H9 (cell line): ENCODE results near the gene SH3BP1. TPM values are rescaled to one million over a fixed set of nuclear protein-coding genes. Genes with fewer than 3 reads are reported as not detected.

ENCODE experiments used
- DNase-seq: peaks from one replicate; pipeline ENCODE4 v3.0.0-alpha.2; 2017
- H2AFZ ChIP-seq: one replicate; pipeline ENCODE4 v1.6.1; 2013; ENCODE audit warnings: mild to moderate bottlenecking, low read length, control low read depth, moderate library complexity
- H2AK5ac ChIP-seq: 2 replicates; pipeline ENCODE4 v1.6.1; 2013; ENCODE audit warnings: low read length, control low read depth, mixed read lengths; ENCODE audit not compliant: insufficient read length
- H2BK120ac ChIP-seq: one replicate; pipeline ENCODE4 v1.6.1; 2013; ENCODE audit warnings: low read depth, mild to moderate bottlenecking, low read length, control low read depth, inconsistent platforms; ENCODE audit not compliant: poor library complexity, severe bottlenecking
- H2BK12ac ChIP-seq: 2 replicates; pipeline ENCODE4 v1.6.1; 2013; ENCODE audit warnings: low read length, control low read depth, mixed read lengths, low read depth; ENCODE audit not compliant: insufficient read length
- H2BK15ac ChIP-seq: 2 replicates; pipeline ENCODE4 v1.6.1; 2013; ENCODE audit warnings: low read depth, low read length, control low read depth
- H2BK20ac ChIP-seq: one replicate; pipeline ENCODE4 v1.6.1; 2013; ENCODE audit warnings: low read depth, mild to moderate bottlenecking, low read length, control low read depth, inconsistent platforms; ENCODE audit not compliant: poor library complexity, severe bottlenecking
- H2BK5ac ChIP-seq: 2 replicates; pipeline ENCODE4 v1.6.1; 2013; ENCODE audit warnings: low read length, control low read depth, mixed read lengths; ENCODE audit not compliant: insufficient read length
- H3K14ac ChIP-seq: 2 replicates; pipeline ENCODE4 v1.6.1; 2013; ENCODE audit warnings: low read length, control low read depth; ENCODE audit not compliant: insufficient read depth
- H3K18ac ChIP-seq: 2 replicates; pipeline ENCODE4 v1.6.1; 2013; ENCODE audit warnings: low read depth, mild to moderate bottlenecking, mixed read lengths, low read length, control low read depth; ENCODE audit not compliant: insufficient read length
- H3K23ac ChIP-seq: 2 replicates; pipeline ENCODE4 v1.6.1; 2013; ENCODE audit warnings: low read length, control low read depth, mixed read lengths, low read depth; ENCODE audit not compliant: insufficient read length
- H3K23me2 ChIP-seq: 2 replicates; pipeline ENCODE4 v1.6.1; 2013; ENCODE audit warnings: low read depth, mild to moderate bottlenecking, mixed read lengths, low read length, control low read depth; ENCODE audit not compliant: insufficient read length, poor library complexity, severe bottlenecking
- H3K27ac ChIP-seq: 2 replicates; pipeline ENCODE4 v1.5.1; 2013; ENCODE audit warnings: low read length, control low read depth, mixed read lengths, low read depth; ENCODE audit not compliant: insufficient read length
- H3K27me3 ChIP-seq: 2 replicates; pipeline ENCODE4 v1.6.1; 2013; ENCODE audit warnings: low read length, control low read depth, inconsistent platforms; ENCODE audit not compliant: insufficient read depth
- H3K4ac ChIP-seq: 2 replicates; pipeline ENCODE4 v1.6.1; 2013; ENCODE audit warnings: low read depth, mild to moderate bottlenecking, control low read depth, inconsistent platforms, low read length, moderate library complexity
- H3K4me1 ChIP-seq: 2 replicates; pipeline ENCODE4 v1.6.1; 2013; ENCODE audit warnings: low read length, control low read depth, inconsistent platforms; ENCODE audit not compliant: insufficient read depth
- H3K4me2 ChIP-seq: 2 replicates; pipeline ENCODE4 v1.6.1; 2013; ENCODE audit warnings: low read length, control low read depth, mixed read lengths; ENCODE audit not compliant: insufficient read length, insufficient read depth
- H3K56ac ChIP-seq: 2 replicates; pipeline ENCODE4 v1.6.1; 2013; ENCODE audit warnings: low read depth, mild to moderate bottlenecking, mixed read lengths, low read length, control low read depth; ENCODE audit not compliant: insufficient read length
- H3K79me1 ChIP-seq: 2 replicates; pipeline ENCODE4 v1.6.1; 2013; ENCODE audit warnings: low read depth, mild to moderate bottlenecking, moderate library complexity, low read length, control low read depth, inconsistent platforms; ENCODE audit not compliant: insufficient read depth, poor library complexity, severe bottlenecking
- H3K79me2 ChIP-seq: 2 replicates; pipeline ENCODE4 v1.6.1; 2013; ENCODE audit warnings: low read length, control low read depth, inconsistent platforms; ENCODE audit not compliant: insufficient read depth
- H3K9ac ChIP-seq: 2 replicates; pipeline ENCODE4 v1.6.1; 2013; ENCODE audit warnings: low read length, control low read depth, mixed read lengths; ENCODE audit not compliant: insufficient read length; ENCODE audit errors: extremely low read depth
- H3K9me3 ChIP-seq: one replicate; pipeline ENCODE4 v1.6.1; 2013; ENCODE audit warnings: low read depth, low read length, inconsistent platforms; ENCODE audit not compliant: control insufficient read depth
- H3T11ph ChIP-seq: one replicate; pipeline ENCODE4 v1.6.1; 2013; ENCODE audit warnings: mild to moderate bottlenecking, low read length, control low read depth, inconsistent platforms
- H4K20me1 ChIP-seq: one replicate; pipeline ENCODE4 v1.6.1; 2013; ENCODE audit not compliant: control insufficient read depth, insufficient read length, insufficient read depth
- H4K5ac ChIP-seq: 2 replicates; pipeline ENCODE4 v1.6.1; 2013; ENCODE audit warnings: low read depth, mild to moderate bottlenecking, mixed read lengths, low read length, control low read depth; ENCODE audit not compliant: insufficient read length
- H4K8ac ChIP-seq: replicated peaks from 2 replicates; pipeline ENCODE4 v1.6.1; 2013; ENCODE audit warnings: low read length, control low read depth, mixed read lengths, low read depth; ENCODE audit not compliant: insufficient read length
- H4K91ac ChIP-seq: 2 replicates; pipeline ENCODE4 v1.6.1; 2013; ENCODE audit warnings: low read depth, mild to moderate bottlenecking, moderate library complexity, mixed read lengths, low read length, control low read depth; ENCODE audit not compliant: insufficient read length
- H3K27ac Mint-ChIP-seq, 3 experiments: 2 replicates in 2 of 3; 3 replicates in 1 of 3; pipeline ENCODE4 v1.8.0; 2020 to 2021; ENCODE audit warnings: mixed read lengths in 3 of 3, mild to moderate bottlenecking in 1 of 3, moderate library complexity in 1 of 3
- H3K27me3 Mint-ChIP-seq: 2 replicates; pipeline ENCODE4 v1.8.0; 2021; ENCODE audit warnings: low read depth, mild to moderate bottlenecking, moderate library complexity, mixed read lengths
- H3K36me3 Mint-ChIP-seq, 3 experiments: 2 replicates in 2 of 3; 3 replicates in 1 of 3; pipeline ENCODE4 v1.8.0; 2020 to 2021; ENCODE audit warnings: low read depth in 3 of 3, mixed read lengths in 3 of 3; ENCODE audit not compliant: insufficient read depth in 1 of 3
- H3K4me1 Mint-ChIP-seq, 2 experiments: 2 replicates each; pipeline ENCODE4 v1.8.0; 2020; ENCODE audit warnings: mixed read lengths in 2 of 2
- H3K4me3 Mint-ChIP-seq, 2 experiments: 2 replicates in 1 of 2; 3 replicates in 1 of 2; pipeline ENCODE4 v1.8.0; 2020 to 2021; ENCODE audit warnings: mild to moderate bottlenecking in 2 of 2, mixed read lengths in 2 of 2, moderate library complexity in 1 of 2
- H3K9me3 Mint-ChIP-seq, 2 experiments: 2 replicates in 1 of 2; 3 replicates in 1 of 2; pipeline ENCODE4 v1.8.0; 2020; ENCODE audit warnings: mild to moderate bottlenecking in 2 of 2, mixed read lengths in 2 of 2, moderate library complexity in 1 of 2
- WGBS: extraction: QIAGEN DNeasy Blood & Tissue Kit; methylation state at CpG from one replicate; pipeline ENCODE4 v1.1.7; 2013; ENCODE audit warnings: missing lambda C conversion rate, low lambda C conversion rate, mixed read lengths; ENCODE audit not compliant: insufficient read length; ENCODE audit errors: extremely low coverage; 5-methylcytosine and 5-hydroxymethylcytosine counted together
- total RNA-seq: library from RNA; stranded (reverse); gene quantifications from 2 replicates; pipeline ENCODE4 v1.2.1, GENCODE V29; 2021
- TF ChIP-seq, protein P1 (sequence below): fragments of 200-600 bp; sonication (generic); conservative IDR thresholded peaks from 3 replicates; pipeline ENCODE4 v1.8.0; 2021; ENCODE audit warnings: antibody characterized with exemption, mild to moderate bottlenecking

The SH3BP1 gene
- total RNA-seq, 1 experiment from 2014 or later, result 33.6 TPM

DNA sequence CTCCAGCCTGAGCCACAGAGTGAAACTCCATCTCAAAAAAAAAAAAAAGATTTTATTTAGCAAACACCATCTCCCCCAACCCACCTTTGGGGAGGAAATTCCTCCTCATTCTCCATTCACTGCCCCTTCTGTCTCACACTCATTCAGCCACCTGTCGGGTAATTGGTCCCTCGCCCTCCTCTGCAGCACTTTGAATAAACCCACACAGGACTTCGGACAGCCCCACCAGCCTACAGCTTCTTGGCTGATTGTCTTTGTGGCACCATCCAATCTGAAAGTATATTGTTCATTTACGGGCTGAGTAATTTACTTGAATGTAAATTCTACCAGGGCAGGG, 38.3 kb upstream of the SH3BP1 start:
- no CpG with 5 or more reads among the region's 4 CpGs for WGBS
- peak overlapping the region; percentile 84 to 93 (median 89) for H3K27ac Mint-ChIP-seq
- Histone ChIP-seq H4K20me1 (no peaks in the 10 kb centered on the region), H3K23ac (no peak overlapping the region), H4K91ac (no peak overlapping the region), H2BK5ac (no peak overlapping the region), H3K18ac (no peak overlapping the region), H4K8ac (no peak overlapping the region), H3K4ac (no peak overlapping the region), H3K4me2 (peak overlapping the region; percentile 25), H2BK12ac (no peak overlapping the region), H4K5ac (no peak overlapping the region), H3K23me2 (no peaks in the 10 kb centered on the region), H3K9ac (no peak overlapping the region), H3T11ph (no peak overlapping the region), H3K27me3 (no peaks in the 10 kb centered on the region), H2AFZ (no peak overlapping the region), H2BK120ac (no peak overlapping the region), H2BK15ac (no peak overlapping the region), H3K79me2 (no peaks in the 10 kb centered on the region), H3K4me1 (peaks cover 3% of the 10 kb centered on the region; the same call in 1 of the 2 replicates), H2BK20ac (no peak overlapping the region), H3K56ac (no peak overlapping the region), H3K14ac (no peak overlapping the region), H3K27ac (no peak overlapping the region), H3K79me1 (no peaks in the 10 kb centered on the region), H3K9me3 (no peaks in the 10 kb centered on the region), H2AK5ac (no peak overlapping the region)
- no peaks in the 10 kb centered on the region for H3K36me3 Mint-ChIP-seq
- DNase-seq, result no peak
- H3K4me3 Mint-ChIP-seq, result peak overlapping the region; percentile 28 to 66
- no peaks in the 10 kb centered on the region for H3K9me3 Mint-ChIP-seq
- TF ChIP-seq, protein P1, sequence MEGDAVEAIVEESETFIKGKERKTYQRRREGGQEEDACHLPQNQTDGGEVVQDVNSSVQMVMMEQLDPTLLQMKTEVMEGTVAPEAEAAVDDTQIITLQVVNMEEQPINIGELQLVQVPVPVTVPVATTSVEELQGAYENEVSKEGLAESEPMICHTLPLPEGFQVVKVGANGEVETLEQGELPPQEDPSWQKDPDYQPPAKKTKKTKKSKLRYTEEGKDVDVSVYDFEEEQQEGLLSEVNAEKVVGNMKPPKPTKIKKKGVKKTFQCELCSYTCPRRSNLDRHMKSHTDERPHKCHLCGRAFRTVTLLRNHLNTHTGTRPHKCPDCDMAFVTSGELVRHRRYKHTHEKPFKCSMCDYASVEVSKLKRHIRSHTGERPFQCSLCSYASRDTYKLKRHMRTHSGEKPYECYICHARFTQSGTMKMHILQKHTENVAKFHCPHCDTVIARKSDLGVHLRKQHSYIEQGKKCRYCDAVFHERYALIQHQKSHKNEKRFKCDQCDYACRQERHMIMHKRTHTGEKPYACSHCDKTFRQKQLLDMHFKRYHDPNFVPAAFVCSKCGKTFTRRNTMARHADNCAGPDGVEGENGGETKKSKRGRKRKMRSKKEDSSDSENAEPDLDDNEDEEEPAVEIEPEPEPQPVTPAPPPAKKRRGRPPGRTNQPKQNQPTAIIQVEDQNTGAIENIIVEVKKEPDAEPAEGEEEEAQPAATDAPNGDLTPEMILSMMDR, result no peak
- H3K4me1 Mint-ChIP-seq, result peaks cover 10 to 18% of the 10 kb centered on the region in 2 experiments
- peaks cover 8% of the 10 kb centered on the region for H3K27me3 Mint-ChIP-seq
